SK-N-SH treated with all-trans-retinoic acid at 6 μM for 48 hours (cell line): ENCODE measurements around the gene RASGRP3.

Source experiments
- ATAC-seq: fragments of 200-7000 bp; cut with Tn5 transposase; 3 replicates; pipeline ENCODE4 v1.9.1; 2020; ENCODE audit warnings: mild to moderate bottlenecking, moderate library complexity
- ARNTL ChIP-seq: fragments of 450-650 bp; formaldehyde crosslinking; IDR thresholded peaks from 2 replicates; pipeline ENCODE4 v1.5.0; 2020; ENCODE audit warnings: low read depth, mild to moderate bottlenecking, moderate library complexity, borderline replicate concordance
- BACH2 ChIP-seq: fragments of 250-450 bp; sonication (Bioruptor Pico); IDR thresholded peaks from 2 replicates; pipeline ENCODE4 v1.9.0; 2021; ENCODE audit warnings: mild to moderate bottlenecking, borderline replicate concordance
- CREB5 ChIP-seq: fragments of 250-450 bp; sonication (Bioruptor Pico); IDR thresholded peaks from 2 replicates; pipeline ENCODE4 v1.5.1; 2020; ENCODE audit warnings: low read depth, mild to moderate bottlenecking, moderate library complexity
- CSDC2 ChIP-seq: fragments of 250-450 bp; sonication (Bioruptor Pico); IDR thresholded peaks from 2 replicates; pipeline ENCODE4 v1.5.0; 2020; ENCODE audit warnings: mild to moderate bottlenecking, moderate library complexity
- CSRNP3 ChIP-seq: fragments of 250-450 bp; sonication (Bioruptor Pico); IDR thresholded peaks from 2 replicates; pipeline ENCODE4 v1.5.1; 2021; ENCODE audit warnings: mild to moderate bottlenecking, moderate library complexity
- ESRRG ChIP-seq: fragments of 250-450 bp; sonication (Bioruptor Pico); IDR thresholded peaks from 2 replicates; pipeline ENCODE4 v1.6.1; 2021; ENCODE audit warnings: mild to moderate bottlenecking
- GLIS3 ChIP-seq: fragments of 250-450 bp; sonication (Bioruptor Pico); IDR thresholded peaks from 2 replicates; pipeline ENCODE4 v1.5.0; 2020; ENCODE audit warnings: mild to moderate bottlenecking, moderate library complexity
- ISL1 ChIP-seq: fragments of 250-450 bp; sonication (Bioruptor Pico); IDR thresholded peaks from 2 replicates; pipeline ENCODE4 v2.1.2; 2022; ENCODE audit warnings: mild to moderate bottlenecking, moderate library complexity
- OSR1 ChIP-seq: fragments of 250-450 bp; sonication (Bioruptor Pico); IDR thresholded peaks from 2 replicates; pipeline ENCODE4 v1.8.0; 2022; ENCODE audit warnings: moderate library complexity, mild to moderate bottlenecking, inconsistent platforms
- PATZ1 ChIP-seq: fragments of 250-450 bp; sonication (Bioruptor Pico); IDR thresholded peaks from 2 replicates; pipeline ENCODE4 v1.8.0; 2020; ENCODE audit warnings: mild to moderate bottlenecking, moderate library complexity, borderline replicate concordance
- POU6F1 ChIP-seq: fragments of 250-450 bp; sonication (Bioruptor Pico); IDR thresholded peaks from 2 replicates; pipeline ENCODE4 v1.8.0; 2021; ENCODE audit warnings: low read depth, mild to moderate bottlenecking, moderate library complexity, borderline replicate concordance
- PPARA ChIP-seq: fragments of 250-450 bp; sonication (Bioruptor Pico); IDR thresholded peaks from 2 replicates; pipeline ENCODE4 v1.5.0; 2020; ENCODE audit warnings: mild to moderate bottlenecking, borderline replicate concordance
- RARB ChIP-seq: fragments of 250-450 bp; sonication (Bioruptor Pico); IDR thresholded peaks from 2 replicates; pipeline ENCODE4 v1.8.0; 2021; ENCODE audit warnings: mild to moderate bottlenecking, moderate library complexity
- SNAI2 ChIP-seq: fragments of 250-450 bp; sonication (Bioruptor Pico); IDR thresholded peaks from 2 replicates; pipeline ENCODE4 v1.5.0; 2020; ENCODE audit warnings: mild to moderate bottlenecking, moderate library complexity
- TCF4 ChIP-seq: fragments of 250-450 bp; sonication (Bioruptor Pico); IDR thresholded peaks from 2 replicates; pipeline ENCODE4 v1.8.0; 2021; ENCODE audit warnings: mild to moderate bottlenecking, moderate library complexity, borderline replicate concordance
- TOX ChIP-seq: fragments of 250-450 bp; sonication (Bioruptor Pico); IDR thresholded peaks from 2 replicates; pipeline ENCODE4 v1.8.0; 2021; ENCODE audit warnings: mild to moderate bottlenecking, moderate library complexity, borderline replicate concordance
- ZC3H10 ChIP-seq: fragments of 250-450 bp; sonication (Bioruptor Pico); IDR thresholded peaks from 2 replicates; pipeline ENCODE4 v1.5.1; 2021; ENCODE audit warnings: mild to moderate bottlenecking, moderate library complexity
- ZFP3 ChIP-seq: fragments of 250-450 bp; sonication (Bioruptor Pico); IDR thresholded peaks from 2 replicates; pipeline ENCODE4 v1.5.0; 2020; ENCODE audit warnings: mild to moderate bottlenecking, moderate library complexity
- ZFP30 ChIP-seq: fragments of 450-650 bp; formaldehyde crosslinking; IDR thresholded peaks from 2 replicates; pipeline ENCODE4 v1.5.0; 2022; ENCODE audit warnings: mild to moderate bottlenecking, moderate library complexity
- ZNF565 ChIP-seq: fragments of 450-650 bp; formaldehyde crosslinking; conservative IDR thresholded peaks from 2 replicates; pipeline ENCODE4 v1.5.0; 2020; ENCODE audit warnings: low read depth, mild to moderate bottlenecking, moderate library complexity
- ZNF70 ChIP-seq: fragments of 450-650 bp; formaldehyde crosslinking; IDR thresholded peaks from 2 replicates; pipeline ENCODE4 v1.5.0; 2020; ENCODE audit warnings: mild to moderate bottlenecking, moderate library complexity
- ZNF8 ChIP-seq: fragments of 450-650 bp; formaldehyde crosslinking; IDR thresholded peaks from 2 replicates; pipeline ENCODE4 v1.5.0; 2020; ENCODE audit warnings: mild to moderate bottlenecking, moderate library complexity

The RASGRP3 gene

GRCh38 chr2:33442528-33443079, 33.8 kb upstream of the RASGRP3 start:
- TF ChIP-seq ZC3H10 (CRISPR knock-in tag) (peak; percentile 34; the same call in 1 of the 2 replicates), PATZ1 (CRISPR knock-in tag) (no peak)
- ATAC-seq = no peak

GRCh38 chr2:33443274-33443829, 33.1 kb upstream of the RASGRP3 start:
- TF ChIP-seq RARB (CRISPR knock-in tag) (no peak), OSR1 (CRISPR knock-in tag) (no peak)
- no peak for ATAC-seq

GRCh38 chr2:33444967-33445366, 31.5 kb upstream of the RASGRP3 start:
- TF ChIP-seq OSR1 (CRISPR knock-in tag) = no peak
- no peak for TF ChIP-seq ZNF8 (CRISPR knock-in tag)
- no peak for TF ChIP-seq CSRNP3 (CRISPR knock-in tag)
- TF ChIP-seq ZFP3 (CRISPR knock-in tag) = no peak
- no peak for TF ChIP-seq TOX (CRISPR knock-in tag)
- no peak for TF ChIP-seq ESRRG
- no peak for TF ChIP-seq ISL1 (CRISPR knock-in tag)
- TF ChIP-seq BACH2 = no peak
- no peak for TF ChIP-seq ZC3H10 (CRISPR knock-in tag)
- TF ChIP-seq TCF4 (CRISPR knock-in tag) = no peak
- no peak for TF ChIP-seq SNAI2 (CRISPR knock-in tag)
- no peak for TF ChIP-seq CSDC2
- TF ChIP-seq RARB (CRISPR knock-in tag) = no peak
- TF ChIP-seq POU6F1 (CRISPR knock-in tag) = no peak
- TF ChIP-seq CREB5 (CRISPR knock-in tag) = no peak
- no peak for TF ChIP-seq ARNTL (CRISPR knock-in tag)
- no peak for TF ChIP-seq ZNF70
- no peak for TF ChIP-seq ZNF565 (CRISPR knock-in tag)
- no peak for TF ChIP-seq PPARA
- TF ChIP-seq GLIS3 (CRISPR knock-in tag) = no peak
- TF ChIP-seq, all 23 proteins: peak for 0
- ATAC-seq = no peak

GRCh38 chr2:33448220-33448899, 28.1 kb upstream of the RASGRP3 start:
- ATAC-seq = peak; percentile 36; the same call in 1 of the 3 replicates
- TF ChIP-seq ZFP30 (CRISPR knock-in tag) = peak; percentile 53
- TF ChIP-seq CREB5 (CRISPR knock-in tag) = no peak
